ENCODE data around the gene CNTNAP2. TPM values are rescaled to one million over a fixed set of nuclear protein-coding genes. Genes with fewer than 3 reads are reported as not detected.

Gene CNTNAP2
- total and polyA plus RNA-seq, 9 of the 15 experiments (the other 6 are each of a cell fraction or from before 2014, with no cell fraction given) = 0.04 to 0.62 (median 0.09) TPM; not detected in 4

DNA sequence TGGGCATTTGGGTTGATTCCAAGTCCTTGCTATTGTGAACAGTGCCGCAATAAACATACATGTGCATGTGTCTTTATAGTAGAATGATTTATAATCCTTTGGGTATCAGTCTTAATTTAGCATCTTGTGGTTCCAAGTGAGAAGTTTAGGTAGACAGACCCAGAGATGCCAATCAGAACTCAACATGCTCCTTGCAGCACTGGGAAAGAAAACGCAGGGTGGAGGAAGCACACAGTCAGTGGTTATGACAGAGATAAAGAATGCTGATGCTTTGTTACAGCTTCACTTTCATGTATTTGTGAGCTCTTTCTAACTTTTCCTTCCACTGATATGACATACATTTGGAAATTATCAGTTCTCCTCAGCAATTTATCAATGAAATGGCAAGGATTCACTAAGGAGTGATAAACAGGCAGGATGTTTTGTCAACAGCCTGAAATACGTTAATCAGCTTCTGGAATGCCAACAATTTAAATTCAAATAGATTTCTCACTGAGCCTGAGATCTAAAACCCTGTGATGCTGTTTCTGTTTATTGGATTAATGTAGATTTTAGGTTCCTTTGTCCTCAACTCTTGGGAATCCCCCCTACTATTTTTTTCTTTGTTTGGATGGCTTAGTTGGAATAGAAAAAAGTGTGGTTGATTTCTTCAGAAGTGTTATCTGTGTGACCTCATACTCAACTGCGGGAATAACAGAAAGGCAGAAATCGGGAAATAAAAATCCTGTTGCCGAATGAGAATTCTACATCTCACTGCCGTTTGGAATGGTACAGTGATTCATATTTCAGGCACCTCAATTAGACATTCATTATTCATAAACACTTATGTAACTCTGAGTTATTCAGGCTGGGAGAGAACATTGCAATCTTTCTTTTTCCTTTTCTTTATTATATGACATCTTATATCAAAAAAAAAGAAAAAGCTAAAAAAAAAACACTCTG, 675.0 kb downstream of the CNTNAP2 start (continued):
- TF ChIP-seq, protein P1, sequence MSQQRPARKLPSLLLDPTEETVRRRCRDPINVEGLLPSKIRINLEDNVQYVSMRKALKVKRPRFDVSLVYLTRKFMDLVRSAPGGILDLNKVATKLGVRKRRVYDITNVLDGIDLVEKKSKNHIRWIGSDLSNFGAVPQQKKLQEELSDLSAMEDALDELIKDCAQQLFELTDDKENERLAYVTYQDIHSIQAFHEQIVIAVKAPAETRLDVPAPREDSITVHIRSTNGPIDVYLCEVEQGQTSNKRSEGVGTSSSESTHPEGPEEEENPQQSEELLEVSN (IDR thresholded peaks at IDR 0.05; ENCODE audit: borderline replicate concordance in 1 of 2, extremely low read depth in 1 of 2, insufficient read depth in 1 of 2, insufficient read length in 1 of 2, low read depth in 1 of 2, low read length in 1 of 2, poor library complexity in 1 of 2, severe bottlenecking in 1 of 2) = no peak
- TF ChIP-seq, protein P2, sequence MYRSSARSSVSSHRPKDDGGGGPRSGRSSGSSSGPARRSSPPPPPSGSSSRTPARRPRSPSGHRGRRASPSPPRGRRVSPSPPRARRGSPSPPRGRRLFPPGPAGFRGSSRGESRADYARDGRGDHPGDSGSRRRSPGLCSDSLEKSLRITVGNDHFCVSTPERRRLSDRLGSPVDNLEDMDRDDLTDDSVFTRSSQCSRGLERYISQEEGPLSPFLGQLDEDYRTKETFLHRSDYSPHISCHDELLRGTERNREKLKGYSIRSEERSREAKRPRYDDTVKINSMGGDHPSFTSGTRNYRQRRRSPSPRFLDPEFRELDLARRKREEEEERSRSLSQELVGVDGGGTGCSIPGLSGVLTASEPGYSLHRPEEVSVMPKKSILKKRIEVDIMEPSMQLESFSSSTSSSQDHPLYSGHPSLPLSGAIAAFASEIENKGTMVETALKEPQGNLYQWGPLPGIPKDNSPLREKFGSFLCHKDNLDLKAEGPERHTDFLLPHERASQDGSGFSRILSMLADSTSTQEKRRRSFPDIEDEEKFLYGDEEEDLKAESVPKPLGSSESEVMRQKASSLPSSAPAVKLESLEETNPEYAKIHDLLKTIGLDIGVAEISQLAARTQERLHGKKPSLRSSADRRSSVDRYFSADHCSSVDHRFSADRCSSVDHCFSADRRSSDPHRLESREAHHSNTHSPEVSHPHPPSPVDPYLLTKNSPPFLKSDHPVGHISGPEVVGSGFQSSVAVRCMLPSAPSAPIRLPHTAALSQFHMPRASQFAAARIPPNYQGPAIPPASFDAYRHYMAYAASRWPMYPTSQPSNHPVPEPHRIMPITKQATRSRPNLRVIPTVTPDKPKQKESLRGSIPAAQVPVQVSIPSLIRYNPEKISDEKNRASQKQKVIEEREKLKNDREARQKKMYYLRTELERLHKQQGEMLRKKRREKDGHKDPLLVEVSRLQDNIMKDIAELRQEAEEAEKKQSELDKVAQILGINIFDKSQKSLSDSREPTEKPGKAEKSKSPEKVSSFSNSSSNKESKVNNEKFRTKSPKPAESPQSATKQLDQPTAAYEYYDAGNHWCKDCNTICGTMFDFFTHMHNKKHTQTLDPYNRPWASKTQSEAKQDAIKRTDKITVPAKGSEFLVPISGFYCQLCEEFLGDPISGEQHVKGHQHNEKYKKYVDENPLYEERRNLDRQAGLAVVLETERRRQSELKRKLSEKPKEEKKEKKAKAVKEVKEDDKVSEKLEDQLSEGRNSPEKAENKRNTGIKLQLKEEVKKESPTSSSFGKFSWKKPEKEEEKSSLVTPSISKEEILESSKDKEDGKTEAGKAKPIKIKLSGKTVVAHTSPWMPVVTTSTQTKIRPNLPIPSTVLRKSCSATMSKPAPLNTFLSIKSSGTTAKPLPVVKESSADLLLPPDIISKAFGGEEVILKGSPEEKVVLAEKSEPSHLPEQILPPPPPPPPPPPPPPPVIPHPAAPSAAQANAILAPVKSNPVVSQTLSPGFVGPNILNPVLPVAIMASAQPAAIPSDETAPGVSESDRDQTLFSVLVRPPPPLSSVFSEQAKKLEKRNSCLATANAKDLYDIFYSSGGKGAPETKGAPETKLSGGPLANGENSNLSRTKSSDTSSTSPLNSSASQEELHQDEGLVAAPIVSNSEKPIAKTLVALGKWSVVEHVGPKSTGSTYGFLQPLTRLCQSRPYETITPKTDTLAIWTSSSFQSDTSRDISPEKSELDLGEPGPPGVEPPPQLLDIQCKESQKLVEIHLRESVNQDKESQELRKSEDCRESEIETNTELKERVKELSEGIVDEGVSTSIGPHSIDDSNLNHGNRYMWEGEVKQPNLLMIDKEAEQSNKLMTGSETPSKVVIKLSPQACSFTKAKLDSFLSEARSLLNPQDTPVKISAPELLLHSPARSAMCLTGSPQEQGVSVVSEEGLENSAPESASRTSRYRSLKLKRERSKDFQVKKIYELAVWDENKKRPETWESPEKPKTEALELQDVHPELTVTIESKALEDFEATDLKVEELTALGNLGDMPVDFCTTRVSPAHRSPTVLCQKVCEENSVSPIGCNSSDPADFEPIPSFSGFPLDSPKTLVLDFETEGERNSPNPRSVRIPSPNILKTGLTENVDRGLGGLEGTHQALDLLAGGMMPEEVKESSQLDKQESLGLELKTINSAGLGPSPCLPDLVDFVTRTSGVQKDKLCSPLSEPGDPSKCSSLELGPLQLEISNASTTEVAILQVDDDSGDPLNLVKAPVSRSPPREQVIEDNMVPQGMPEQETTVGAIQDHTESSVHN (IDR thresholded peaks at IDR 0.05; ENCODE audit: borderline replicate concordance in 1 of 2, low read depth in 1 of 2) = no peak
- TF ChIP-seq TGIF2 (CRISPR knock-in tag; IDR thresholded peaks at IDR 0.05) = no peak
- TF ChIP-seq TRIM28 (IDR thresholded peaks at IDR 0.05) = no peak
- TF ChIP-seq, protein P3, sequence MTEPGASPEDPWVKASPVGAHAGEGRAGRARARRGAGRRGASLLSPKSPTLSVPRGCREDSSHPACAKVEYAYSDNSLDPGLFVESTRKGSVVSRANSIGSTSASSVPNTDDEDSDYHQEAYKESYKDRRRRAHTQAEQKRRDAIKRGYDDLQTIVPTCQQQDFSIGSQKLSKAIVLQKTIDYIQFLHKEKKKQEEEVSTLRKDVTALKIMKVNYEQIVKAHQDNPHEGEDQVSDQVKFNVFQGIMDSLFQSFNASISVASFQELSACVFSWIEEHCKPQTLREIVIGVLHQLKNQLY (CRISPR knock-in tag; conservative IDR thresholded peaks at IDR 0.05) = no peak
- TF ChIP-seq, protein P4, sequence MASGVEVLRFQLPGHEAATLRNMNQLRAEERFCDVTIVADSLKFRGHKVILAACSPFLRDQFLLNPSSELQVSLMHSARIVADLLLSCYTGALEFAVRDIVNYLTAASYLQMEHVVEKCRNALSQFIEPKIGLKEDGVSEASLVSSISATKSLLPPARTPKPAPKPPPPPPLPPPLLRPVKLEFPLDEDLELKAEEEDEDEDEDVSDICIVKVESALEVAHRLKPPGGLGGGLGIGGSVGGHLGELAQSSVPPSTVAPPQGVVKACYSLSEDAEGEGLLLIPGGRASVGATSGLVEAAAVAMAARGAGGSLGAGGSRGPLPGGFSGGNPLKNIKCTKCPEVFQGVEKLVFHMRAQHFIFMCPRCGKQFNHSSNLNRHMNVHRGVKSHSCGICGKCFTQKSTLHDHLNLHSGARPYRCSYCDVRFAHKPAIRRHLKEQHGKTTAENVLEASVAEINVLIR (CRISPR knock-in tag; IDR thresholded peaks at IDR 0.05) = no peak
- TF ChIP-seq, protein P5, sequence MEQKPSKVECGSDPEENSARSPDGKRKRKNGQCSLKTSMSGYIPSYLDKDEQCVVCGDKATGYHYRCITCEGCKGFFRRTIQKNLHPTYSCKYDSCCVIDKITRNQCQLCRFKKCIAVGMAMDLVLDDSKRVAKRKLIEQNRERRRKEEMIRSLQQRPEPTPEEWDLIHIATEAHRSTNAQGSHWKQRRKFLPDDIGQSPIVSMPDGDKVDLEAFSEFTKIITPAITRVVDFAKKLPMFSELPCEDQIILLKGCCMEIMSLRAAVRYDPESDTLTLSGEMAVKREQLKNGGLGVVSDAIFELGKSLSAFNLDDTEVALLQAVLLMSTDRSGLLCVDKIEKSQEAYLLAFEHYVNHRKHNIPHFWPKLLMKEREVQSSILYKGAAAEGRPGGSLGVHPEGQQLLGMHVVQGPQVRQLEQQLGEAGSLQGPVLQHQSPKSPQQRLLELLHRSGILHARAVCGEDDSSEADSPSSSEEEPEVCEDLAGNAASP (IDR thresholded peaks at IDR 0.05) = no peak
